OCI-M2 (cell line): ENCODE data around the gene P2RX4.
A peak's percentile ranks its signal among the peaks of the same experiment; 100 is the strongest.
"Not testable (repeated sequence)": the region's sequence is repeated elsewhere in the genome, so short reads cannot be mapped to it uniquely, and the experiment has no call there.

Source experiments
- DNase-seq: peaks from one replicate; lab custom pipeline; 2025; ENCODE audit not compliant: unreplicated experiment; lab: John Stamatoyannopoulos, UW

Gene P2RX4

GRCh38 chr12:121209624-121210572 lies at the start of gene P2RX4:
P2RX4 (plus strand) TSS chr12:121210129; CDS start chr12:121210165, 36 bp downstream.
- peak; percentile 49 for DNase-seq

GRCh38 chr12:121162384-121162783 lies 47.5 kb upstream of the P2RX4 start:
- no peak for DNase-seq

GRCh38 chr12:121162985-121163384 lies 46.9 kb upstream of the P2RX4 start:
- no peak for DNase-seq

GRCh38 chr12:121164839-121165238 lies 45.1 kb upstream of the P2RX4 start:
- DNase-seq, result not testable (repeated sequence)

- no peak for DNase-seq
Measured at GRCh38 chr12:121165316-121165715, 44.6 kb upstream of the P2RX4 start.

GRCh38 chr12:121166356-121166755 lies 43.6 kb upstream of the P2RX4 start:
- no peak for DNase-seq

GRCh38 chr12:121167232-121167820 lies 42.6 kb upstream of the P2RX4 start:
- DNase-seq, result no peak

- DNase-seq, result no peak
Measured at GRCh38 chr12:121167951-121168350, 42.0 kb upstream of the P2RX4 start.

GRCh38 chr12:121170151-121170550 lies 39.8 kb upstream of the P2RX4 start:
- no peak for DNase-seq

- no peak for DNase-seq
Measured at GRCh38 chr12:121170611-121171260, 39.2 kb upstream of the P2RX4 start.

- DNase-seq, result no peak
Measured at GRCh38 chr12:121172145-121172544, 37.8 kb upstream of the P2RX4 start.

- DNase-seq, result no peak
Measured at GRCh38 chr12:121175383-121176119, 34.4 kb upstream of the P2RX4 start.

GRCh38 chr12:121176826-121177529 lies 33.0 kb upstream of the P2RX4 start:
- DNase-seq, result no peak

GRCh38 chr12:121181181-121181580 lies 28.7 kb upstream of the P2RX4 start:
- DNase-seq, result no peak

GRCh38 chr12:121182222-121182893 lies 27.6 kb upstream of the P2RX4 start:
- no peak for DNase-seq

GRCh38 chr12:121184425-121184824 lies 25.5 kb upstream of the P2RX4 start:
- DNase-seq, result no peak

GRCh38 chr12:121184984-121185889 lies 24.7 kb upstream of the P2RX4 start:
- no peak for DNase-seq

GRCh38 chr12:121186826-121187225 lies 23.1 kb upstream of the P2RX4 start:
- no peak for DNase-seq

GRCh38 chr12:121187501-121187900 lies 22.4 kb upstream of the P2RX4 start:
- DNase-seq, result no peak
